SK-N-MC (cell line): ENCODE data around the gene RINT1.

Experiments used
- EZH2 ChIP-seq: fragments of 200-600 bp; sonication (generic); IDR thresholded peaks from one replicate; pipeline ENCODE4 v1.6.1; 2017; ENCODE audit warnings: antibody characterized with exemption
- POLR2AphosphoS5 ChIP-seq: IDR thresholded peaks from 2 replicates; pipeline ENCODE4 v1.6.1; 2012; ENCODE audit warnings: mild to moderate bottlenecking, low read depth, low read length, borderline replicate concordance

DNA sequence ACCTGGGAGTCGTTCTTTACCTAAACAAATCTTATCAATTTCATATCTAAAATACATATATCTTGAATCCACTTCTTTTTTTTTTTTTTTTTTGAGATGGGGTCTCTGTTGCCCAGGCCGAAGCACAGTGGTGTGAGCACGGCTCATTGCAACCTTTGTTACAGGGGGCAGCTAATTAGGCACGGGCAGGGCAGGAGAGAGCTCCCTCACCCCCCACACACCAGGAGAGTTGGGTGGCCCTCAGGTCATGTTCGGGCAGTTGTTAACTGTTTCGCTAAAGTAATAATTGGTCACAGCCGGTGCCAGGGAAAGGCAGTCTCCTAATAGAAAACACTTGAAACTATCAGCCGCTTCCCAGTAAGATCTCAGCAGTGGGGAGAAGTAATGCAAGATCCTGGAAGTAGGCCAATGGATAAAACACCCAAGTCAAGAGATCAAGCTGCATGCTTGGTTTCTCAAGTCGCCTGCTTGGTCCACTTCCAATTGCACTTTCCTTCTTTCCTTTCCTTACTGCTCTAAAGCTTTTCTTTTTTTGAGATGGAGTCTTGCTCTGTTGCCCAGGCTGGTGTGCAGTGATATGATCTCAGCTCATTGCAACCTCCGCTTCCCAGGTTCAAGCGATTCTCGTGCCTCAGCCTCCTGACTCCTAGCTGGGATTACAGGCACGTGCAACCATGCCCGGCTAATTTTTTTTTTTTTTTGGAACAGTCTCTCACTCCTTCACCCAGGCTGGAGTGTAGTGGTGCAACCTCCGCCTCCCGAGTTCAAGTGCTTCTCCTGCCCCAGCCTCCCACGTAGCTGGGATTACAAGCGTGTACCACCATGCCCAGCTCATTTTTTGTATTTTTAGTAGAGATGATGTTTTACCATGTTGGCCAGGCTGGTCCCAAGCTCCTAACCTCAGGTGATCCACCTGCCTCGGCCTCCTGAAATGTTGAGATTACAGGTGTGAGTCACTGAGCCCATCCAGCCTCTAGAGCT lies 70.6 kb downstream of the RINT1 start:
- TF ChIP-seq POLR2AphosphoS5 (no peak), EZH2 (no peak)
